Esophagus squamous epithelium (tissue), 4 donors: ENCODE data around the gene CTF1.

Source experiments
- CTCF ChIP-seq, 6 experiments: fragments of 450-650 bp in 4 of 6; fragments of 200-600 bp in 2 of 6; sonication (generic) in 2 of 6; IDR thresholded peaks; one replicate each; pipeline ENCODE4 v1.5.1; 2016 to 2019; ENCODE audit warnings: antibody characterized with exemption in 6 of 6, mild to moderate bottlenecking in 4 of 6, moderate library complexity in 4 of 6
- POLR2A ChIP-seq, 4 donors: fragments of 450-650 bp; IDR thresholded peaks; one replicate each; pipeline ENCODE4 v1.6.1; 2017; ENCODE audit warnings: antibody characterized with exemption in 4 of 4, mild to moderate bottlenecking in 4 of 4, moderate library complexity in 3 of 4

- TF ChIP-seq POLR2A (IDR thresholded peaks at IDR 0.05) (no peak), CTCF (IDR thresholded peaks at IDR 0.05) (no peak)
Measured at GRCh38 chr16:30887927-30888326, 8.5 kb upstream of the CTF1 start.
